IMR-90 (cell line): ENCODE data around the gene FAM24B. TPM values are rescaled to one million over a fixed set of nuclear protein-coding genes. Genes with fewer than 3 reads are reported as not detected.

Source experiments
- ATAC-seq: fragments of 200-7000 bp; cut with Tn5 transposase; 2 replicates; pipeline ENCODE4 v1.9.1; 2020; ENCODE audit warnings: low read depth, mild to moderate bottlenecking, moderate library complexity
- BruUV-seq: library from RNA; stranded (reverse); fragments of 400-500 nt; replicated peaks from 2 replicates; lab custom pipeline; 2021; lab: Mats Ljungman, UMichigan
- CTCF ChIA-PET: fragments of 300-600 bp; formaldehyde crosslinking; extraction: SDS; loops from one replicate; lab custom pipeline; 2021; ENCODE audit warnings: antibody characterized with exemption; lab: Yijun Ruan, JAX
- POLR2A ChIA-PET: fragments of 300-600 bp; sonication (Branson Sonifier 250); formaldehyde crosslinking; loops from one replicate; lab custom pipeline; 2022; ENCODE audit warnings: antibody characterized with exemption; ENCODE audit not compliant: unreplicated experiment; lab: Charles Lee
- DNase-seq: peaks from one replicate; pipeline ENCODE4 v3.0.0; 2013
- H2AFZ ChIP-seq: replicated peaks from 2 replicates; pipeline ENCODE3; 2013; ENCODE audit warnings: low read length, mild to moderate bottlenecking; ENCODE audit not compliant: poor library complexity
- H2AK5ac ChIP-seq: 2 replicates; pipeline ENCODE4 v1.6.1; 2013; ENCODE audit warnings: low read depth, low read length, inconsistent platforms
- H2AK9ac ChIP-seq: replicated peaks from 2 replicates; pipeline ENCODE3; 2013; ENCODE audit warnings: mild to moderate bottlenecking, low read depth, low read length, moderate library complexity; ENCODE audit not compliant: poor library complexity
- H2BK120ac ChIP-seq: 2 replicates; pipeline ENCODE4 v1.6.1; 2013; ENCODE audit warnings: low read depth, low read length, inconsistent platforms
- H2BK15ac ChIP-seq: 3 replicates; pipeline ENCODE4 v1.6.1; 2013; ENCODE audit warnings: low read depth, low read length, inconsistent platforms
- H2BK20ac ChIP-seq: 2 replicates; pipeline ENCODE4 v1.6.1; 2013; ENCODE audit warnings: low read depth, mild to moderate bottlenecking, inconsistent platforms, low read length, moderate library complexity
- H2BK5ac ChIP-seq: 2 replicates; pipeline ENCODE4 v1.6.1; 2013; ENCODE audit warnings: mild to moderate bottlenecking, low read depth, low read length, inconsistent platforms; ENCODE audit not compliant: poor library complexity, severe bottlenecking
- H3K14ac ChIP-seq: replicated peaks from 2 replicates; pipeline ENCODE4 v1.6.1; 2013; ENCODE audit warnings: low read depth, low read length, inconsistent platforms
- H3K18ac ChIP-seq: 2 replicates; pipeline ENCODE4 v1.6.1; 2013; ENCODE audit warnings: low read depth, low read length, control low read depth
- H3K23ac ChIP-seq: 2 replicates; pipeline ENCODE4 v1.6.1; 2013; ENCODE audit warnings: low read depth, low read length, inconsistent platforms
- H3K27ac ChIP-seq: 2 replicates; pipeline ENCODE4 v1.5.1; 2013; ENCODE audit warnings: mild to moderate bottlenecking, control low read depth, low read length; ENCODE audit not compliant: insufficient read depth
- H3K27me3 ChIP-seq: 2 replicates; pipeline ENCODE4 v1.6.1; 2013; ENCODE audit warnings: low read length; ENCODE audit not compliant: control insufficient read depth, insufficient read depth
- H3K36me3 ChIP-seq: 2 replicates; pipeline ENCODE4 v1.6.1; 2013; ENCODE audit warnings: low read length, mixed read lengths; ENCODE audit not compliant: control insufficient read depth, insufficient read depth
- H3K4ac ChIP-seq: 2 replicates; pipeline ENCODE4 v1.6.1; 2013; ENCODE audit warnings: low read depth, low read length, inconsistent platforms
- H3K4me1 ChIP-seq: 2 replicates; pipeline ENCODE4 v1.6.1; 2013; ENCODE audit warnings: low read length, mixed read lengths; ENCODE audit not compliant: control insufficient read depth, insufficient read depth
- H3K4me2 ChIP-seq: 2 replicates; pipeline ENCODE4 v1.6.1; 2013; ENCODE audit warnings: low read depth, mild to moderate bottlenecking, control low read depth, low read length, moderate library complexity
- H3K4me3 ChIP-seq: 2 replicates; pipeline ENCODE4 v1.5.1; 2013; ENCODE audit warnings: low read depth, mild to moderate bottlenecking, control low read depth, low read length, moderate library complexity; ENCODE audit not compliant: insufficient read depth
- H3K56ac ChIP-seq: 2 replicates; pipeline ENCODE4 v1.6.1; 2013; ENCODE audit warnings: low read length, inconsistent platforms; ENCODE audit not compliant: insufficient read depth; ENCODE audit errors: extremely low read depth
- H3K79me1 ChIP-seq, 2 experiments: 2 replicates each; pipeline ENCODE4 v1.6.1; 2013; ENCODE audit warnings: low read length in 2 of 2, inconsistent platforms in 1 of 2, low read depth in 1 of 2
- H3K9ac ChIP-seq: 2 replicates; pipeline ENCODE4 v1.6.1; 2013; ENCODE audit warnings: low read depth, low read length, control low read depth
- H3K9me1 ChIP-seq: 2 replicates; pipeline ENCODE4 v1.6.1; 2013; ENCODE audit warnings: low read length, inconsistent platforms; ENCODE audit not compliant: insufficient read depth
- H3K9me3 ChIP-seq: 2 replicates; pipeline ENCODE4 v1.6.1; 2013; ENCODE audit warnings: low read length; ENCODE audit not compliant: control insufficient read depth, insufficient read depth
- H4K20me1 ChIP-seq: 2 replicates; pipeline ENCODE4 v1.6.1; 2013; ENCODE audit warnings: low read length, inconsistent platforms; ENCODE audit not compliant: insufficient read depth
- H4K5ac ChIP-seq: 2 replicates; pipeline ENCODE4 v1.6.1; 2013; ENCODE audit warnings: mild to moderate bottlenecking, low read depth, low read length, control low read depth
- H4K8ac ChIP-seq, 2 experiments: 2 replicates each; pipeline ENCODE4 v1.6.1; 2013; ENCODE audit warnings: low read depth in 2 of 2, low read length in 2 of 2, control low read depth in 1 of 2, inconsistent platforms in 1 of 2
- H4K91ac ChIP-seq: 2 replicates; pipeline ENCODE4 v1.6.1; 2013; ENCODE audit warnings: low read depth, low read length, inconsistent platforms; ENCODE audit not compliant: insufficient read depth
- CHD1 ChIP-seq: IDR thresholded peaks from 2 replicates; pipeline ENCODE4 v1.6.1; 2012; ENCODE audit warnings: low read depth, low read length, improper control_type of control experiment
- CTCF ChIP-seq: conservative IDR thresholded peaks from 2 replicates; pipeline ENCODE4 v1.5.1; 2012; ENCODE audit warnings: mild to moderate bottlenecking, low read depth, low read length, improper control_type of control experiment
- FOS ChIP-seq: fragments of 150-350 bp; IDR thresholded peaks from 2 replicates; pipeline ENCODE4 v1.6.1; 2016; ENCODE audit warnings: low read depth, low read length
- MAFK ChIP-seq: IDR thresholded peaks from 2 replicates; pipeline ENCODE4 v1.6.1; 2012; ENCODE audit warnings: low read depth, low read length, improper control_type of control experiment
- MAZ ChIP-seq: IDR thresholded peaks from 2 replicates; pipeline ENCODE4 v1.6.1; 2012; ENCODE audit warnings: low read depth, mild to moderate bottlenecking, low read length, improper control_type of control experiment, moderate library complexity, borderline replicate concordance
- NFE2L2 ChIP-seq: fragments of 150-350 bp; IDR thresholded peaks from 2 replicates; pipeline ENCODE4 v1.6.1; 2016; ENCODE audit warnings: low read depth, mild to moderate bottlenecking, low read length
- POLR2A ChIP-seq: IDR thresholded peaks from 2 replicates; pipeline ENCODE4 v1.6.1; 2012; ENCODE audit warnings: mild to moderate bottlenecking, low read depth, low read length
- RCOR1 ChIP-seq: IDR thresholded peaks from 2 replicates; pipeline ENCODE4 v1.6.1; 2012; ENCODE audit warnings: mild to moderate bottlenecking, low read length, improper control_type of control experiment; ENCODE audit not compliant: insufficient replicate concordance
- RFX5 ChIP-seq: IDR thresholded peaks from 2 replicates; pipeline ENCODE4 v1.8.0; 2012; ENCODE audit warnings: low read depth, mild to moderate bottlenecking, low read length, moderate library complexity
- SMC3 ChIP-seq: fragments of 150-350 bp; IDR thresholded peaks from 2 replicates; pipeline ENCODE4 v1.6.1; 2016; ENCODE audit warnings: low read depth, mild to moderate bottlenecking, antibody characterized with exemption, low read length, moderate library complexity
- USF2 ChIP-seq: fragments of 150-350 bp; IDR thresholded peaks from 2 replicates; pipeline ENCODE4 v1.6.1; 2017; ENCODE audit warnings: mild to moderate bottlenecking, antibody characterized with exemption, low read length, low read depth
- WGBS, 2 experiments: methylation state at CpG; one replicate each; pipeline versions ENCODE4 v1.1.5 to v1.1.7; 2013; ENCODE audit warnings: missing lambda C conversion rate in 2 of 2; ENCODE audit not compliant: insufficient read length in 1 of 2; ENCODE audit errors: extremely low coverage in 2 of 2; 5-methylcytosine and 5-hydroxymethylcytosine counted together
- dilution Hi-C: fragments of 300-500 bp; cut with HindIII; formaldehyde crosslinking; loops from one replicate; pipeline ENCODE4 v1.14.3; 2018; ENCODE audit warnings: low sequenced_read_pairs; ENCODE audit not compliant: unreplicated experiment
- in situ Hi-C: fragments of 300-500 bp; cut with MboI; formaldehyde crosslinking; loops from 3 replicates; pipeline ENCODE4 v1.14.3; 2019; ENCODE audit warnings: low sequenced_read_pairs, inconsistent platforms, mixed read lengths
- intact Hi-C: fragments of 100-400 bp; cut with micrococcal nuclease; formaldehyde crosslinking; loops from 2 replicates; pipeline ENCODE4 v1.10.0; 2022
- polyA plus RNA-seq, 3 experiments: library from polyadenylated mRNA; depleted of rRNA; stranded (reverse); fragments of >200 nt; gene quantifications; 2 replicates each; pipeline ENCODE4 v1.2.3, GENCODE V29; 2012; ENCODE audit warnings: low replicate concordance in 1 of 3
- total RNA-seq: library from RNA; depleted of rRNA; stranded (reverse); fragments of >200 nt; gene quantifications from 2 replicates; pipeline ENCODE4 v1.2.3, GENCODE V29; 2012

FAM24B gene
- total and polyA plus RNA-seq, 2 of the 4 experiments (the other 2 are of a cell fraction) = 1.6 to 4.3 TPM

GRCh38 chr10:122821808-122822207, 57.6 kb downstream of the FAM24B start:
- Histone ChIP-seq H3K23ac (no peak overlapping the region), H3K4me2 (no peak overlapping the region), H3K4me3 (no peak overlapping the region), H2BK15ac (no peak overlapping the region), H3K4ac (no peak overlapping the region), H3K36me3 (no peaks in the 10 kb centered on the region), H3K9me3 (no peaks in the 10 kb centered on the region; the same call in 1 of the 2 replicates), H3K9me1 (no peaks in the 10 kb centered on the region), H3K79me1 (no peaks in the 10 kb centered on the region), H3K9ac (no peak overlapping the region), H4K91ac (no peak overlapping the region), H2BK120ac (no peak overlapping the region), H4K20me1 (no peaks in the 10 kb centered on the region), H3K18ac (no peak overlapping the region), H4K8ac (no peak overlapping the region), H2AK9ac (no peak overlapping the region), H4K5ac (no peak overlapping the region), H3K14ac (no peak overlapping the region), H2BK20ac (no peak overlapping the region), H2AK5ac (no peak overlapping the region), H3K4me1 (no peaks in the 10 kb centered on the region), H3K27ac (no peak overlapping the region), H2AFZ (no peak overlapping the region), H3K56ac (no peak overlapping the region), H2BK5ac (no peak overlapping the region), H3K27me3 (peaks cover 5% of the 10 kb centered on the region)
- no TSS peak for BruUV-seq
- dilution Hi-C loops = no loop called here
- TF ChIP-seq MAZ (no peak), MAFK (no peak), FOS (no peak), RCOR1 (no peak), POLR2A (no peak), NFE2L2 (no peak), CTCF (no peak), RFX5 (no peak), USF2 (no peak), CHD1 (no peak), SMC3 (no peak)
- ATAC-seq (no peak), DNase-seq (no peak)
- intact Hi-C loops = no loop called here
- POLR2A ChIA-PET = no interaction called here
- 14% methylated on average over 1 of the region's 3 CpGs; no CpG with 5 or more reads in 1 of the 2 experiments for WGBS, 2 experiments
- CTCF ChIA-PET = no interaction called here
- in situ Hi-C loops = no loop called here
